KMS-11 (cell line): ENCODE measurements around the gene CLCN5.

Experiments
- H2AFZ ChIP-seq: fragments of 200-600 bp; sonication (generic); 2 replicates; pipeline ENCODE4 v1.6.1; 2016; ENCODE audit warnings: antibody characterized with exemption, mixed run types, low read depth
- H3K27ac ChIP-seq: fragments of 200-600 bp; sonication (generic); 2 replicates; pipeline ENCODE4 v1.6.1; 2016; ENCODE audit warnings: mild to moderate bottlenecking, mixed run types
- H3K27me3 ChIP-seq: fragments of 200-600 bp; sonication (generic); 2 replicates; pipeline ENCODE4 v1.6.1; 2017; ENCODE audit warnings: mild to moderate bottlenecking, low read depth, mixed run types, moderate library complexity; ENCODE audit not compliant: insufficient read depth
- H3K36me3 ChIP-seq: fragments of 200-600 bp; sonication (generic); 2 replicates; pipeline ENCODE4 v1.6.1; 2017; ENCODE audit warnings: mild to moderate bottlenecking, mixed run types; ENCODE audit not compliant: insufficient read depth
- H3K4me1 ChIP-seq: fragments of 200-600 bp; sonication (generic); 2 replicates; pipeline ENCODE4 v1.6.1; 2016; ENCODE audit warnings: mild to moderate bottlenecking, low read depth, mixed run types; ENCODE audit not compliant: poor library complexity, severe bottlenecking
- H3K4me2 ChIP-seq: fragments of 200-600 bp; sonication (generic); 2 replicates; pipeline ENCODE4 v1.7.0; 2016; ENCODE audit warnings: mild to moderate bottlenecking, mixed run types
- H3K4me3 ChIP-seq: fragments of 200-600 bp; sonication (generic); IDR thresholded peaks from 2 replicates; pipeline ENCODE4 v1.6.1; 2017; ENCODE audit warnings: low read depth, low read length, mixed read lengths; ENCODE audit not compliant: insufficient read depth
- H3K79me2 ChIP-seq: fragments of 200-600 bp; sonication (generic); 2 replicates; pipeline ENCODE4 v1.6.1; 2016; ENCODE audit warnings: low read depth, mixed run types; ENCODE audit not compliant: insufficient read depth
- H3K9ac ChIP-seq: fragments of 200-600 bp; sonication (generic); 2 replicates; pipeline ENCODE4 v1.6.1; 2016; ENCODE audit warnings: mild to moderate bottlenecking, mixed run types
- H4K20me1 ChIP-seq: fragments of 200-600 bp; sonication (generic); 2 replicates; pipeline ENCODE4 v1.6.1; 2016; ENCODE audit warnings: mild to moderate bottlenecking, mixed run types; ENCODE audit not compliant: insufficient read depth
- CTCF ChIP-seq: fragments of 200-600 bp; sonication (generic); conservative IDR thresholded peaks from 2 replicates; pipeline ENCODE4 v1.6.1; 2017; ENCODE audit warnings: low read depth, mild to moderate bottlenecking, antibody characterized with exemption, low read length, moderate library complexity, mixed read lengths

Gene CLCN5

DNA sequence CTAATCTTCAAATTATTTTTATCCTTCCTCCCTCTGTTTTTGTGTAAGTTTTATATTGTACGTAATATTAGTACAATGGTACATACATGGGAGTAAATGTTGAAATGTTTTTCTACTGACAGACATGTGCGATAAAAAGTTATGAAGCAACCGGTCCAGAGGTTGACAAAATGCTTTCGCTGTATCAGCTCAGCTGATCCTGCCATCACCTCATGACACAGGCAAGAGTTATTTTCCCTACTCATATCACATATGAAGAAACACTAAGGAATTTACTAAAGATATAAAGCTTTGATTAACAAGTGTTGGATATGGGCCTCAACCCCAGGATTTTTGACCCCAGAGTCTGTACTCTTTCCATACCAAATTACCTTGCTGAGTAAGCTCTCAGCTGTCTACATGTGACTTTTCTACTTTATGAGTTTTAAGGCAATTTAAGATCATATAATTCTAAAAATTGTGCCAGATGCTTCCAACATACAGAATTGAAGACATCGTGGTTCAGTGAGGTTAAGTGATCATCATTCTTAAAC lies 50.0 kb downstream of the CLCN5 start:
- Histone ChIP-seq H3K36me3 (no peaks in the 10 kb centered on the region), H3K4me1 (no peaks in the 10 kb centered on the region)
- TF ChIP-seq CTCF: no peak

GRCh38 chrX:49976682-49977197 lies 54.3 kb downstream of the CLCN5 start:
- Histone ChIP-seq H3K79me2 (no peaks in the 10 kb centered on the region), H3K36me3 (no peaks in the 10 kb centered on the region), H3K4me3 (no peak overlapping the region), H3K27ac (no peak overlapping the region), H3K4me2 (no peak overlapping the region), H3K9ac (no peak overlapping the region), H2AFZ (no peak overlapping the region), H3K4me1 (no peaks in the 10 kb centered on the region), H3K27me3 (no peaks in the 10 kb centered on the region), H4K20me1 (no peaks in the 10 kb centered on the region)
- TF ChIP-seq CTCF: no peak

More for the DNA sequence above, 50.0 kb downstream of the CLCN5 start:
- Histone ChIP-seq H3K79me2 (no peaks in the 10 kb centered on the region), H3K27ac (no peak overlapping the region), H2AFZ (no peak overlapping the region), H4K20me1 (no peaks in the 10 kb centered on the region), H3K4me3 (no peak overlapping the region), H3K27me3 (no peaks in the 10 kb centered on the region), H3K4me2 (no peak overlapping the region), H3K9ac (no peak overlapping the region)

DNA sequence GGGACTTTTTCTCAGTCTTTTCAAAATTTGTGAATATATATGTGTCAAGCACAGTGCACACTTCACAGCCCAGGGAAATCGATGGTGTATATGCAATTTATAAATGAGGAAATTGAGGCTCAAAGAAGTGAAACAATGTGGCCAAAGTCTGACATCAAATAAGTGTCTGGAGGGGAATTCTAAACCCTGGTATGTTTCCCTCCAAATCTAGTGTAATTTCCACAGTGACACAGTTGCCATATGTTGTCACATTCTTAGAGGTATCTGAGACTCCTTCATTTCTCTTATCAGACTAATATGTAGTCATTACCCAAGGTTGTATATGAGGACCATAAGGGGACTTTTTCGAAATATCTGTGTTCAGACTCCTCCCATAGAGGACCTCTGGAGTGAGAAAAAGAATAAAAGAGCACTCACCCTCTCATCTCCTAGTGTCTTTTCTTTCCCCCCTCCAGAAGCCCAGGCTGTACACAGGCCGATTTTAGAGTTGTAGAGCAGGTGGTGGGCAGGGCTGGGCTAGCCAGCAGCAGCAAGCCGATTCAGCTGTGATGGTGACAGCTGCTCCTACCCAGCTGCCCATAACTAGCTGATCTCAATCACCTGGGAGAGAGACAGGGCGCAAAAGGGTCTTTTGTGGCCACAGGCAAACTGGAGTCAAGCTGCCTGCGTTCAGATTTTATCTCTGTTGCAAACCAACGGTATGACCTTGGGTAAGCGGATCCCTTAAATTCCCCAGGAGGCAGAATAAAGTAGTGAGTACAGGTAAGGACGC lies 55.1 kb downstream of the CLCN5 start:
- H3K4me3 ChIP-seq: no peak overlapping the region
- no peaks in the 10 kb centered on the region for H4K20me1 ChIP-seq
- TF ChIP-seq CTCF: no peak
- H2AFZ ChIP-seq: no peak overlapping the region
- H3K79me2 ChIP-seq: no peaks in the 10 kb centered on the region
- no peak overlapping the region for H3K4me2 ChIP-seq
- H3K27me3 ChIP-seq: no peaks in the 10 kb centered on the region
- H3K27ac ChIP-seq: no peak overlapping the region
- no peaks in the 10 kb centered on the region for H3K36me3 ChIP-seq
- no peaks in the 10 kb centered on the region for H3K4me1 ChIP-seq
- no peak overlapping the region for H3K9ac ChIP-seq

DNA sequence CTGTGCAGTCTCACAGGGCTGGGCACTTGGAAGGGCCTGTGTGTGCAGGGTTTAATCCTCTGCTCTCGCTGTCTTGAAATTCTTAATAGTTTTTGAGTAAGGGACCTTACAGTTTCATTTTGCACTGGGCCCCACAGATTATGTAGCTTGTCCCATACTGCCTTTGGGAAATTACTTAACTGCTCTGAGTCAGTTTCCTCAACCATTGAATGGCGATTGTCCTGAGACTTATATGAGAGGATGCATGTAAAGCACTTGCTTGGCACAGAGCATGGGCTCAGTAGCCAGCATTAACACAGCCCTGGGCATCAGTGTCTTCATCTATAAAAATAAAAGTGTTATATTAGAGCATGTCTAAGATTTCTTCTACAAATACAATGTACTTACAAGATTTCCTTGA lies 55.8 kb downstream of the CLCN5 start:
- Histone ChIP-seq H3K4me3 (no peak overlapping the region), H3K36me3 (no peaks in the 10 kb centered on the region), H3K4me2 (no peak overlapping the region), H4K20me1 (no peaks in the 10 kb centered on the region), H3K79me2 (no peaks in the 10 kb centered on the region), H3K9ac (no peak overlapping the region), H3K27me3 (no peaks in the 10 kb centered on the region), H2AFZ (no peak overlapping the region), H3K4me1 (no peaks in the 10 kb centered on the region), H3K27ac (no peak overlapping the region)
- TF ChIP-seq CTCF: no peak
